SH-SY5Y (cell line): ENCODE measurements around the gene DPH3.

Experiments
- GATA2 ChIP-seq: IDR thresholded peaks from 2 replicates; pipeline ENCODE4 v1.6.1; 2011; ENCODE audit warnings: mild to moderate bottlenecking, low read depth, low read length
- GATA3 ChIP-seq: IDR thresholded peaks from 2 replicates; pipeline ENCODE4 v1.6.1; 2011; ENCODE audit warnings: low read depth, mild to moderate bottlenecking, low read length, moderate library complexity

DNA sequence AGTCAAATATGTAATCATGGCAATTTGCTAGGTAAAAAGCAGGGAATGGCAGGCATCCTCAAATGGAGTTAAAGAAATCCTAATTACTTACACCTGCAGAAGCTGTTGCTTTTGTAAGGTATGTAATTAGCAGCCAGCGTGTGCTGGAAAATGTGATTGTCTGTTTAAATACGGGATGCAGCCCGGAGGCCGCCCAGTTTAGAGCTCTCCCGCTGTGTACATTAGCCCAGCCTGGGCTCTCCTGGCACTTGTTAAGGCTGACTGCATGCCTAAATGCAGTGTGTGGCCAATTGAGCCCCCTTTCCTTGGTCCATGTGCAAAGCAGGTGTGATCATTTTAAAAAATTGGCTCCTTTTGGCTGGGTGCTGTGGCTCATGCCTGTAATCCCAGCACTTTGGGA is 9.0 kb downstream of the DPH3 start:
- TF ChIP-seq GATA3 (no peak), GATA2 (no peak)
